HEK293T (cell line): Measurements from ENCODE around the gene GNPDA1.

Experiments used
- BHLHE40 ChIP-seq: fragments of 450-650 bp; IDR thresholded peaks from 2 replicates; pipeline ENCODE4 v1.6.1; 2016; ENCODE audit warnings: mild to moderate bottlenecking, moderate library complexity, borderline replicate concordance
- ELF4 ChIP-seq: fragments of 450-650 bp; IDR thresholded peaks from 2 replicates; pipeline ENCODE4 v1.6.1; 2017; ENCODE audit warnings: antibody characterized with exemption
- FOXM1 ChIP-seq: fragments of 450-650 bp; IDR thresholded peaks from 2 replicates; pipeline ENCODE4 v1.6.1; 2017; ENCODE audit warnings: mild to moderate bottlenecking, borderline replicate concordance
- NFRKB ChIP-seq: fragments of 450-650 bp; IDR thresholded peaks from 2 replicates; pipeline ENCODE4 v1.6.1; 2016; ENCODE audit warnings: mild to moderate bottlenecking, moderate library complexity
- SP1 ChIP-seq: fragments of 450-650 bp; IDR thresholded peaks from 2 replicates; pipeline ENCODE4 v1.6.1; 2017
- SUZ12 ChIP-seq: fragments of 450-650 bp; IDR thresholded peaks from 2 replicates; pipeline ENCODE4 v1.6.1; 2016; ENCODE audit warnings: mild to moderate bottlenecking
- TARDBP ChIP-seq: fragments of 450-650 bp; IDR thresholded peaks from 2 replicates; pipeline ENCODE4 v1.6.1; 2016

GRCh38 chr5:141960018-141960417, 52.8 kb downstream of the GNPDA1 start:
- no peak for TF ChIP-seq SUZ12
- TF ChIP-seq NFRKB: no peak
- TF ChIP-seq ELF4: no peak
- TF ChIP-seq FOXM1: no peak
- TF ChIP-seq BHLHE40: no peak
- no peak for TF ChIP-seq TARDBP
- no peak for TF ChIP-seq SP1
